HUES48 (cell line): ENCODE data around the gene TENM4.
"Not testable (repeated sequence)": the region's sequence is repeated elsewhere in the genome, so short reads cannot be mapped to it uniquely, and the experiment has no call there.

Source experiments
- H3K27ac ChIP-seq: one replicate; pipeline ENCODE4 v1.7.0; 2013; ENCODE audit warnings: low read depth, low read length, inconsistent platforms
- H3K27me3 ChIP-seq: 2 replicates; pipeline ENCODE4 v1.6.1; 2013; ENCODE audit warnings: mild to moderate bottlenecking, low read length; ENCODE audit not compliant: control insufficient read depth, insufficient read depth
- H3K36me3 ChIP-seq: 2 replicates; pipeline ENCODE4 v1.6.1; 2013; ENCODE audit warnings: low read length; ENCODE audit not compliant: control insufficient read depth, insufficient read depth
- H3K4me1 ChIP-seq: 2 replicates; pipeline ENCODE4 v1.6.1; 2013; ENCODE audit warnings: mild to moderate bottlenecking, low read length; ENCODE audit not compliant: control insufficient read depth, insufficient read depth
- H3K4me3 ChIP-seq: 2 replicates; pipeline ENCODE4 v1.5.1; 2013; ENCODE audit warnings: mild to moderate bottlenecking, low read depth, low read length
- H3K9ac ChIP-seq: 2 replicates; pipeline ENCODE4 v1.6.1; 2013; ENCODE audit warnings: mild to moderate bottlenecking, low read depth, low read length, moderate library complexity
- H3K9me3 ChIP-seq: 2 replicates; pipeline ENCODE4 v1.6.1; 2013; ENCODE audit warnings: low read length; ENCODE audit not compliant: control insufficient read depth, insufficient read depth

Gene TENM4

GRCh38 chr11:78642979-78643675, 797.7 kb downstream of the TENM4 start:
- Histone ChIP-seq H3K4me3 (no peak overlapping the region), H3K9me3 (no peaks in the 10 kb centered on the region; the same call in 1 of the 2 replicates), H3K9ac (no peak overlapping the region)

GRCh38 chr11:78641541-78641940, 799.3 kb downstream of the TENM4 start:
- Histone ChIP-seq H3K36me3 (no peaks in the 10 kb centered on the region), H3K27ac (no peak overlapping the region), H3K9ac (no peak overlapping the region), H3K4me3 (no peak overlapping the region), H3K27me3 (no peaks in the 10 kb centered on the region), H3K9me3 (no peaks in the 10 kb centered on the region; the same call in 1 of the 2 replicates), H3K4me1 (no peaks in the 10 kb centered on the region)

More at GRCh38 chr11:78642979-78643675, 797.7 kb downstream of the TENM4 start:
- Histone ChIP-seq H3K36me3 (no peaks in the 10 kb centered on the region), H3K4me1 (no peaks in the 10 kb centered on the region), H3K27ac (no peak overlapping the region), H3K27me3 (no peaks in the 10 kb centered on the region)

- H3K4me1 ChIP-seq, result no peaks in the 10 kb centered on the region
- H3K9me3 ChIP-seq, result no peaks in the 10 kb centered on the region; the same call in 1 of the 2 replicates
- H3K9ac ChIP-seq, result no peak overlapping the region
- no peaks in the 10 kb centered on the region for H3K36me3 ChIP-seq
- H3K27me3 ChIP-seq, result no peaks in the 10 kb centered on the region
- H3K27ac ChIP-seq, result no peak overlapping the region
- H3K4me3 ChIP-seq, result no peak overlapping the region
These were observed 802.0 kb downstream of the TENM4 start for GRCh38 chr11:78638704-78639380.

- H3K4me3 ChIP-seq, H3K9me3 ChIP-seq, H3K27me3 ChIP-seq, H3K27ac ChIP-seq, H3K4me1 ChIP-seq, H3K36me3 ChIP-seq, H3K9ac ChIP-seq: not testable (repeated sequence)
These were observed 803.3 kb downstream of the TENM4 start for GRCh38 chr11:78637527-78637926.

- H3K9ac ChIP-seq, result no peak overlapping the region
- H3K27me3 ChIP-seq, result no peaks in the 10 kb centered on the region
- peaks cover 2% of the 10 kb centered on the region; the same call in 1 of the 2 replicates for H3K9me3 ChIP-seq
- H3K4me1 ChIP-seq, result no peaks in the 10 kb centered on the region
- H3K4me3 ChIP-seq, result no peak overlapping the region
- H3K36me3 ChIP-seq, result no peaks in the 10 kb centered on the region
- H3K27ac ChIP-seq, result no peak overlapping the region
These were observed 804.9 kb downstream of the TENM4 start for GRCh38 chr11:78635814-78636506.

- Histone ChIP-seq H3K9ac (no peak overlapping the region), H3K4me1 (no peaks in the 10 kb centered on the region), H3K36me3 (no peaks in the 10 kb centered on the region), H3K27me3 (no peaks in the 10 kb centered on the region), H3K9me3 (peaks cover 6% of the 10 kb centered on the region; the same call in 1 of the 2 replicates), H3K27ac (no peak overlapping the region), H3K4me3 (no peak overlapping the region)
These were observed 807.1 kb downstream of the TENM4 start for GRCh38 chr11:78633516-78634310.

GRCh38 chr11:78630561-78631303, 810.1 kb downstream of the TENM4 start:
- Histone ChIP-seq H3K9me3 (0 out of 2 replicates have a peak, but pooled peaks cover 6% of the 10 kb centered on the region), H3K4me1 (no peaks in the 10 kb centered on the region), H3K27me3 (no peaks in the 10 kb centered on the region), H3K27ac (no peak overlapping the region), H3K36me3 (no peaks in the 10 kb centered on the region), H3K4me3 (no peak overlapping the region), H3K9ac (no peak overlapping the region)

GRCh38 chr11:78630155-78630554, 810.7 kb downstream of the TENM4 start:
- H3K27me3 ChIP-seq, result no peaks in the 10 kb centered on the region
- no peak overlapping the region for H3K9ac ChIP-seq
- no peak overlapping the region for H3K4me3 ChIP-seq
- H3K27ac ChIP-seq, result no peak overlapping the region
- H3K9me3 ChIP-seq, result 0 out of 2 replicates have a peak, but pooled peaks cover 6% of the 10 kb centered on the region
- H3K36me3 ChIP-seq, result no peaks in the 10 kb centered on the region
- no peaks in the 10 kb centered on the region for H3K4me1 ChIP-seq

- no peaks in the 10 kb centered on the region for H3K4me1 ChIP-seq
- no peaks in the 10 kb centered on the region for H3K36me3 ChIP-seq
- H3K9me3 ChIP-seq, result no peaks in the 10 kb centered on the region; the same call in 1 of the 2 replicates
- no peak overlapping the region for H3K27ac ChIP-seq
- H3K27me3 ChIP-seq, result no peaks in the 10 kb centered on the region
- no peak overlapping the region for H3K4me3 ChIP-seq
- no peak overlapping the region for H3K9ac ChIP-seq
These were observed 818.2 kb downstream of the TENM4 start for GRCh38 chr11:78622666-78623065.

- Histone ChIP-seq H3K36me3 (no peaks in the 10 kb centered on the region), H3K4me1 (no peaks in the 10 kb centered on the region), H3K9me3 (no peaks in the 10 kb centered on the region; the same call in 1 of the 2 replicates), H3K27me3 (no peaks in the 10 kb centered on the region), H3K27ac (no peak overlapping the region), H3K4me3 (no peak overlapping the region), H3K9ac (no peak overlapping the region)
These were observed 820.7 kb downstream of the TENM4 start for GRCh38 chr11:78620159-78620558.
